Large intestine (tissue), 3 donors: ENCODE measurements around the gene NID2. TPM values are rescaled to one million over a fixed set of nuclear protein-coding genes. Genes with fewer than 3 reads are reported as not detected.

ENCODE experiments used
- DNase-seq, 2 donors: peaks; one replicate each; pipeline versions ENCODE4 v3.0.0 to v3.0.0-alpha.2; 2013
- H3K27ac ChIP-seq: one replicate; pipeline ENCODE4 v1.5.1; 2013; ENCODE audit warnings: low read length
- H3K27me3 ChIP-seq: 2 replicates; pipeline ENCODE4 v1.6.1; 2013; ENCODE audit warnings: low read length; ENCODE audit not compliant: control insufficient read depth, insufficient read depth
- H3K36me3 ChIP-seq: 2 replicates; pipeline ENCODE4 v1.6.1; 2013; ENCODE audit warnings: low read length; ENCODE audit not compliant: control insufficient read depth, insufficient read depth
- H3K4me1 ChIP-seq: one replicate; pipeline ENCODE4 v1.6.1; 2013; ENCODE audit warnings: low read length; ENCODE audit not compliant: control insufficient read depth, insufficient read depth
- H3K4me3 ChIP-seq: one replicate; pipeline ENCODE4 v1.5.1; 2013; ENCODE audit warnings: low read length
- H3K9me3 ChIP-seq: one replicate; pipeline ENCODE4 v1.6.1; 2013; ENCODE audit warnings: mild to moderate bottlenecking, low read depth, low read length, moderate library complexity; ENCODE audit not compliant: control insufficient read depth
- WGBS: methylation state at CpG from one replicate; pipeline ENCODE4 v1.1.5; 2013; ENCODE audit warnings: low lambda C conversion rate; ENCODE audit not compliant: insufficient coverage; 5-methylcytosine and 5-hydroxymethylcytosine counted together
- polyA plus RNA-seq: library from polyadenylated mRNA; unstranded; fragments of 120-200 nt; gene quantifications from one replicate; pipeline ENCODE4 v1.2.1, GENCODE V29; 2013

NID2 gene
- polyA plus RNA-seq, 1 donor, result 21.1 TPM

DNA sequence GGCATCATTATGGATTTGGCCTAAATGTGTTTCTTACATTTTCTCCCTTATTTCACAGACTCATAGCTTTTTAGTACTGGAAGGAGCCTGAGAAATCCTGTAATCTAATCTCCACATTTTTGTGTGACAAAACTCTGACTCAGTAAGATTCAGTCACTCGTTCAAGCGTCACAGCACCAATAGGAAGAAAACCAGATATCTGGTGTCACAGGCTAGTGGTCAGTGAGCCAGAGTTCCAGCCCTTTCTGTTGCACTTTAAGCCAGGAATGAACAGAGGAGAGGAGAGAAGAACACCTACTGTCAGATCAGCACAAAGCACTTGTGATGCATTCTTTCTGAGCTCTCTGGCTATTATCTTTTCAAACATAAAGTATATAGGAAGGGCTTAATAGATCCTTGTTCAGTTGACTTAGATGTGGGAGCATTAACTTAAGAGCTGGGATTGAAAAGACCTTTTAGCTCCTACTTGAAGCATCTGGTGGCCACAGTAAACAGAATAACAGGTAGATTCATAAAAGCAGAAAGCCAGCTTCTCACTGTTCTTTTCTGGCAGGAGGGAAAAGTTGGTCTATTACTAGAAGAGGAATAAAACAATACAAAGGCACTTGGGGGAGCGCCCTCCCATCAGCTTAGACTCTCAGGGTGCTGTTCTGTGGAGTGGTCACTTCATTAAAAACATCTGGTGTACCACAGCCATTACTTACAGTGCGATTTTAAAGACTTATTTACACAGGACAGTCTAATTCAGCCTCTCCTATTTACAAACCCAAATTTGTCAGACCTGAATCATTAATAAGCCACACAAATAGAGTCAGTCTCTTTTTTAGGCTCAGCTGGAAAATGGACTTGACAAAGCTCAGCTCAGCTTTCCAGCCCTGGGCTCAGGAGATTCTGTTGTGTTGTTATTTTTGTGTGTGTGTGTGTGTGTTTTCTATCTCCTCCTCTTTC, 12.2 kb upstream of the NID2 start:
- Histone ChIP-seq H3K27me3 (no peaks in the 10 kb centered on the region), H3K4me3 (no peak overlapping the region), H3K4me1 (no peaks in the 10 kb centered on the region), H3K9me3 (peaks cover 3% of the 10 kb centered on the region), H3K27ac (no peak overlapping the region), H3K36me3 (no peaks in the 10 kb centered on the region)
- DNase-seq, result no peak
- WGBS, result no CpG with 5 or more reads among the region's 4 CpGs

DNA sequence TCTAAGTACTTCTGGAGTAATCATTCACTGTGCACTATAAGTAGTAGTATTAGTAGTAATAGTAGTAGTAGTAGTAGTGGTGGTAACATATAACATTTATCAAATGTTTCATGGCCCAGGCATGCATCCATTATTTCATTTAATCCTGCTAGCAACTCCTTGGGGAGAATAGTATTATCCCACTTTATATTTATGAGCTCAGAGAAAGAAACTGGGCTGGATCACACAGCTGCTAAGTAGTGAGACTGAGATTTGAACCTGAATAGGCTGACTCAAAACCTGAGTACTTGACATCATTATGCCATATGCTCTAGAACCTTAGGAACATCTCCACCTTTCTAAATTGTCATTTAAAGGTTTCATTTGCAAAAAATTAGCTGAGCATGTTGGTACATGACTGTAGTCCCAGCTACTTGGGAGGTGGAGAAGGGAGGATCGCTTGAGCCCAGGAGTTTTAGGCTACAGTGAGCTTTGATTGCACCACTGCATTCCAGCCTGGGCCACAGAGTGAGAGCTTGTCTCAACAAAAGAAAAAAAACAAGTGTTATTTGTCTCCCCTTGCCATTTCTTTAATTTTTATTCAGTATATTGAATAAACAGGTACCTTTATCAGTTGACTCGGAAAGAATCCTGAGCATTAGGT, 11.4 kb upstream of the NID2 start:
- no peak for DNase-seq
- WGBS, result 100% methylated on average over 1 of the region's 2 CpGs
- peaks cover 3% of the 10 kb centered on the region for H3K9me3 ChIP-seq
- H3K27me3 ChIP-seq, result no peaks in the 10 kb centered on the region
- H3K36me3 ChIP-seq, result no peaks in the 10 kb centered on the region
- H3K4me1 ChIP-seq, result no peaks in the 10 kb centered on the region
- H3K27ac ChIP-seq, result no peak overlapping the region
- H3K4me3 ChIP-seq, result no peak overlapping the region

DNA sequence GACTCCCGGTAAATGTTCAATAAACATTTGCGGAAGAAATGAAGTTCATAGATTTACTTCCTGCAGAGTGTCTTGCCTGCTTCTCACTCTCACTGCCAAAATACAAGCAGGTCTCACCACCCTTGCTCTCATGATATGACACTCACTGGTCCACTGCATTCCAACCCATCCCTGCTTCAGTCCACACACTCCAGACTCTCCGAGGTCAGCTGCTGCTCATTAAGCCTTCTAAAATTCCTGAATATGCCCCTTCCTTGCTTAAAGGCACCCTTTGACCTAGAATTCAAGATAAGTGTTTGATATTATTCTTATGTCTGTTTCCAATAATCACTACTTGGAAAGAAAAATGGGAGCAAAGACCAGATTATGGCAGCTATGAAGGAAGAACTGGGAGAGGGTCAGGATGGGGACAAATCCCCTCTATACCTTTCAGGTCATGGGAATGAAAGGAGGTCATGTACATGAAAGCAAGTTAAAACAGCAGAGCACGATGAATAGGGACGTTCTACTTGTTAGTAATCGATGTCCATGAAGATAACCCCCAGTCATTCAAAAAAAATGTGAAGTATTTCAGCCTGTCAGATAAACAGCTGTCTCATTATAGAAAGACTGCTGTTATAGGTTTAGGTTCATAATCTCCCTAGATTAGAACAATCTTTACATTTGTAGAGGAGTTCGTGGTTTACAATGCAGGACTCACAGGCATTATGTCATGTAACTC, 10.5 kb upstream of the NID2 start:
- H3K27me3 ChIP-seq, result no peaks in the 10 kb centered on the region
- H3K9me3 ChIP-seq, result peaks cover 3% of the 10 kb centered on the region
- no peak overlapping the region for H3K4me3 ChIP-seq
- no peak overlapping the region for H3K27ac ChIP-seq
- DNase-seq, result no peak
- WGBS, result no CpG with 5 or more reads among the region's 7 CpGs
- H3K36me3 ChIP-seq, result no peaks in the 10 kb centered on the region
- H3K4me1 ChIP-seq, result no peaks in the 10 kb centered on the region

DNA sequence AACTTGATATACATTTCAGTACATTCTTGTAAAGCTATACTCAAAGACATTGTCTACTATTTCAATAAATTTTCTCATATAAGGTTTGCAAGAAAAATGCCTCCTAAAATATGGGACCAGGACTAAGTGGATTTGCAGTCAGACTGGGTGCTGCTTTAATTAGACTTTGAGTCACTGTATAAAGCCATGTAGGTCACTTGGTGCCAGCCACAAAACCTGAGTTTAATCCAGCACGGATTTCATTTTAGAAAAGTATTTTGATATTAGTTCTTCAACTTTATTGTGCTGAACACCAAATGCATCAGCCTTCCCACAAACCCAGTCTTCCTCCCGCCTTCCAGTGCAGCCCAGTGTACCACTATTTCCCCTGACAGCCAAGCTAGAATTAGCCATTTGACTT, 9.9 kb upstream of the NID2 start:
- Histone ChIP-seq H3K4me3 (no peak overlapping the region), H3K36me3 (no peaks in the 10 kb centered on the region), H3K27me3 (no peaks in the 10 kb centered on the region), H3K4me1 (no peaks in the 10 kb centered on the region), H3K9me3 (peaks cover 3% of the 10 kb centered on the region), H3K27ac (no peak overlapping the region)
- DNase-seq, result no peak
- 89% methylated on average over 1 of the region's 2 CpGs for WGBS

DNA sequence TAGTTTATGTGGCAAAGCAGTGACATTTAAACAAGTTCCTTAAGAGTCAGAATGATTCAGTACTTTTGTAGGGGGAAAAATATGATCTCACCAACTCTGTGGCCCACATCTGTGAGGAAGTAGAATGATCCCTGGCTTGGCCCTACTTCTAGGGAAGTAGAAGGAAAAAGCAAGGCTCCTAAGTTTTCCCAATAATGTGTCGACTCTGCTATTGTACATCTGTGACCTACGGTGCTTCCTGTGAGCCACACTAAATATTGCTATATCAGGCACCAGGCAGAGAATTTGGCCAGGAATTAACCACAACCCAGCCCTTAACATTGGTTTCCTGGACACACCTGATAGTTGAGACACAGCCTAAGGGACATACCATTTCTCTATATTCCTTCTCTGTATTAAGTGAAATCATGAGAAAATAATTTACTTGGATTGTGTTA, 9.3 kb upstream of the NID2 start:
- no peaks in the 10 kb centered on the region for H3K4me1 ChIP-seq
- H3K27me3 ChIP-seq, result no peaks in the 10 kb centered on the region
- no peak overlapping the region for H3K27ac ChIP-seq
- peaks cover 3% of the 10 kb centered on the region for H3K9me3 ChIP-seq
- H3K4me3 ChIP-seq, result no peak overlapping the region
- WGBS, result no CpG with 5 or more reads among the region's 2 CpGs
- no peaks in the 10 kb centered on the region for H3K36me3 ChIP-seq
- no peak for DNase-seq

DNA sequence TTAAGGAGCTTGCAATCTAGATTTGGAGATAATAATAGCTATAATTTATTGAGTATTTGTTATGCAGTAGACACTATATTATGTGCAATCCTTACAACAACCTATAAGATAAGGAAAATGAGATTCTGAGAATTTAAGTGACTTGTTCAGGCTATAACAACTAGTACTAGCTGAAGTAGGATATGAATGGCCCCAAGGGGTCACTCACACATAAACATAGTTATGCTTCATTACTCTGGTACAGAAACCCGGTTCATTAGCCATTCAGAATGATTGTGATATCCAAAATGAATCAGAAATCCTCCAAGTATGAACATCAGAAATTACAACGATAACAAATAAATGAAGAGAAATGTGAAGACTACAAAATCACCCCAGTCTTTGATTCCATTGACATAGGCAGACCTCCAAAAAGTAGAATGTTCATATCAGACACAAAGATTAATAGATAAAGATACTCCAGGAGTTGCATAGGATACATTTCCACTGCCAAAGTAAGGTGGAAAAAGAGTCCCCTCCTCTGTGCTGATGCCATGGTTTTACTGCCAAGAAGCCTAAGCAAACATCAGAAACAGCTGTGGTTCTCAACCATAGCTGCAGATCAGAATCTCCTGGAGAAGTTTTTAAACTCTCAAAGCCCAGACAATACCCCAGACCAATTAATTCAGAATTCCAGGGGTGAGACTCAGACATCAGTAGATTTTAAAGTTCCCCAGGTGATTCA, 8.6 kb upstream of the NID2 start:
- H3K9me3 ChIP-seq, result no peaks in the 10 kb centered on the region
- no peaks in the 10 kb centered on the region for H3K36me3 ChIP-seq
- 100% methylated on average over 1 of the region's 2 CpGs for WGBS
- H3K27ac ChIP-seq, result no peak overlapping the region
- H3K4me1 ChIP-seq, result no peaks in the 10 kb centered on the region
- H3K4me3 ChIP-seq, result no peak overlapping the region
- H3K27me3 ChIP-seq, result peaks cover 2% of the 10 kb centered on the region
- no peak for DNase-seq

GRCh38 chr14:52076334-52076733, 7.5 kb upstream of the NID2 start:
- Histone ChIP-seq H3K36me3 (no peaks in the 10 kb centered on the region), H3K4me1 (no peaks in the 10 kb centered on the region), H3K27me3 (peaks cover 10% of the 10 kb centered on the region), H3K4me3 (no peak overlapping the region), H3K27ac (no peak overlapping the region), H3K9me3 (no peaks in the 10 kb centered on the region)
- DNase-seq, result no peak
- no CpG with 5 or more reads among the region's 4 CpGs for WGBS

GRCh38 chr14:52075371-52075770, 6.5 kb upstream of the NID2 start:
- H3K9me3 ChIP-seq, result no peaks in the 10 kb centered on the region
- no peak overlapping the region for H3K27ac ChIP-seq
- DNase-seq, result no peak
- no peaks in the 10 kb centered on the region for H3K4me1 ChIP-seq
- no peaks in the 10 kb centered on the region for H3K36me3 ChIP-seq
- no peak overlapping the region for H3K4me3 ChIP-seq
- 80% methylated on average over 1 of the region's 4 CpGs for WGBS
- H3K27me3 ChIP-seq, result peaks cover 18% of the 10 kb centered on the region

DNA sequence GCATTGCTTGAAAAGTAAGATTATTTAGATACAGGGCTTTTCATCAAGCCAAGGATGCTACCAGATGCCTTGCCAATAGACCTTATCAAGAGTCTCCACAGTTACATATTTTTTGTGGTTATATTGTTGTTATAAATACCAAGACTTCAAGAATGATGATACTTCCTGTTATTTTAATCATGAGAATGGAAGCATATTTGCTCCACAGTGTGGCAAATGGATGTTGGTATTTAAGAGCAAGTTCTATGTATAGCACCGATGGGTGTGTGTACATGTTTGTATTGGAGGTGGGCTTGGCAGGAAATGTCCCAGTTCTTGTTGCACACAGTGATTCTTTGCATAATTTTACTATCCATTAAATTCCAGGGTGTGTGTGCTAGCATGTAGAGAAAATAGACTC, 4.4 kb upstream of the NID2 start:
- no CpG with 5 or more reads among the region's 1 CpG for WGBS

DNA sequence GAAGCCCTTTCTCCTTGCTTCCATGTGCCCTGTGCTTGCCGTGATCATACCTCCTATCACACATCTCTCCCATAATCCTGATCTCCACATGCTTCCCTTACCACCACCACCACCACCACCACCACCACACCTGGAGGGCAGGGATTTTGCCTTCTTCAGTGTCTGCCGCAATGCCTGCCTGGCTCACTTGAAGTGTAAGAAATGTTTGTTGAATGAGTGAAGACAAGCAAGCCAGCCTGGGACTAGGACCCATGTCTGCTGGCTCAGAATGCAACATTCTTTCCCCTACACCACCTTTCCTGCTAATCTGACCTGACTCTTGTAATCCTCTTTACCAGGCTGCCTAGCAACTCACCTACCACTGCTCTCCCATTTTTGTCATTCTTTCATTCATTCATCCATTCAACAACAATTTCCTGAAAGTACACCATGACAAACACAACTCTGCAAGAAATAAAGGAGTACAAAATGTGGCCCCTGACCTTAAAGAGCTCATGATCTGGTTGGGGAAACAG, 3.5 kb upstream of the NID2 start:
- peaks cover 9% of the 10 kb centered on the region for H3K9me3 ChIP-seq

More for the DNA sequence above, 4.4 kb upstream of the NID2 start:
- Histone ChIP-seq H3K9me3 (peaks cover 9% of the 10 kb centered on the region), H3K27ac (no peak overlapping the region), H3K4me1 (no peaks in the 10 kb centered on the region), H3K36me3 (no peaks in the 10 kb centered on the region), H3K27me3 (peaks cover 38% of the 10 kb centered on the region), H3K4me3 (no peak overlapping the region)
- no peak for DNase-seq

More for the DNA sequence above, 3.5 kb upstream of the NID2 start:
- DNase-seq, result no peak
- no peak overlapping the region for H3K27ac ChIP-seq
- no peaks in the 10 kb centered on the region for H3K36me3 ChIP-seq
- no CpG with 5 or more reads among the region's 2 CpGs for WGBS
- H3K27me3 ChIP-seq, result peaks cover 47% of the 10 kb centered on the region
- peaks cover 5% of the 10 kb centered on the region for H3K4me1 ChIP-seq
- no peak overlapping the region for H3K4me3 ChIP-seq
